Transverse colon (tissue), 4 donors: ENCODE results near the gene ZNF223. TPM values are rescaled to one million over a fixed set of nuclear protein-coding genes. Genes with fewer than 3 reads are reported as not detected.

Experiments
- DNase-seq: peaks from one replicate; pipeline ENCODE4 v3.0.0-alpha.2; 2019
- H3K27ac ChIP-seq, 4 donors: fragments of 200-600 bp; sonication (generic); 2 replicates each; pipeline ENCODE4 v1.5.1; 2016 to 2018; ENCODE audit warnings: inconsistent platforms in 4 of 4
- H3K27me3 ChIP-seq: fragments of 200-600 bp; sonication (generic); 2 replicates; pipeline ENCODE4 v1.5.1; 2017; ENCODE audit warnings: inconsistent platforms
- H3K36me3 ChIP-seq, 4 donors: fragments of 200-600 bp; sonication (generic); 2 replicates each; pipeline ENCODE4 v1.5.1; 2017 to 2019; ENCODE audit warnings: inconsistent platforms in 4 of 4
- H3K4me1 ChIP-seq, 4 donors: fragments of 200-600 bp; sonication (generic); 2 replicates each; pipeline ENCODE4 v1.5.1; 2017 to 2020; ENCODE audit warnings: inconsistent platforms in 4 of 4
- H3K4me3 ChIP-seq, 4 donors: fragments of 200-600 bp; sonication (generic); 1 replicate in 1 of 4; 2 replicates in 3 of 4; pipeline versions ENCODE4 v1.5.1 to v1.6.1; 2017 to 2019; ENCODE audit warnings: inconsistent platforms in 4 of 4
- H3K9me3 ChIP-seq, 2 donors: fragments of 200-600 bp; sonication (generic); 2 replicates each; pipeline ENCODE4 v1.5.1; 2017 to 2019; ENCODE audit warnings: inconsistent platforms in 2 of 2
- EP300 ChIP-seq: sonication (generic); formaldehyde crosslinking; IDR thresholded peaks from one replicate; pipeline ENCODE4 v1.6.1; 2017; ENCODE audit warnings: antibody characterized with exemption, low read depth
- POLR2A ChIP-seq: fragments of 450-650 bp; IDR thresholded peaks from one replicate; pipeline ENCODE4 v1.6.1; 2016; ENCODE audit warnings: antibody characterized with exemption, mild to moderate bottlenecking, moderate library complexity
- POLR2AphosphoS5 ChIP-seq, 3 donors: sonication (generic); formaldehyde crosslinking; IDR thresholded peaks; one replicate each; pipeline ENCODE4 v1.6.1; 2016; ENCODE audit warnings: antibody characterized with exemption in 3 of 3
- WGBS, 2 donors: methylation state at CpG; one replicate each; pipeline ENCODE4 v1.1.5; 2018; ENCODE audit warnings: low coverage in 1 of 2; 5-methylcytosine and 5-hydroxymethylcytosine counted together
- in situ Hi-C, 4 donors: fragments of 200-750 bp; cut with MboI; loops; one replicate each; pipeline versions ENCODE4 v1.15.0 to v1.15.1; 2017; ENCODE audit warnings: low sequenced_read_pairs in 3 of 4, low pct_ligation_motif_present in 1 of 4, low pct_unique_long_range_greater_than_20kb in 1 of 4
- intact Hi-C: fragments of 100-400 bp; cut with DNase I; formaldehyde crosslinking; loops from one replicate; pipeline ENCODE4 v1.15.1; 2023; ENCODE audit warnings: low total_unique reads
- small RNA-seq, 4 donors: library from RNA; depleted of rRNA; stranded (forward); fragments of <200 nt; gene quantifications; one replicate each; pipeline ENCODE3, GENCODE V24; 2016
- total RNA-seq, 4 donors: library from RNA; depleted of rRNA; stranded (reverse); fragments of >200 nt; gene quantifications; one replicate each; pipeline ENCODE4 v1.1.0, GENCODE V29; 2016
- TF ChIP-seq, protein P1 (sequence below), 5 experiments: fragments of 200-600 bp in 3 of 5; fragments of 450-650 bp in 2 of 5; sonication (generic) in 3 of 5; IDR thresholded peaks; 1 replicate in 2 of 5; 2 replicates in 3 of 5; pipeline ENCODE4 v1.5.1; 2016 to 2017; ENCODE audit warnings: antibody characterized with exemption in 5 of 5, inconsistent platforms in 3 of 5, mild to moderate bottlenecking in 2 of 5, moderate library complexity in 1 of 5

ZNF223 gene
- total RNA-seq, 4 donors from 2014 or later: 2.2 to 8.5 (median 6.5) TPM; not detected in 1

- peaks cover 0 to 14% (median 4%) of the 10 kb centered on the region in 4 donors for H3K36me3 ChIP-seq
- WGBS, 2 donors: 0 to 1% methylated on average over 6 to 34 of the region's 44 CpGs
- DNase-seq: peak; percentile 96
- H3K4me3 ChIP-seq: peak within 1 kb of the TSS; percentile 56 to 84 (median 76)
- H3K27ac ChIP-seq: peak within 1 kb of the TSS; percentile 63 to 85 (median 80)
- H3K9me3 ChIP-seq: peaks cover 14 to 30% of the 10 kb centered on the region in 2 donors
- H3K27me3 ChIP-seq: no peaks in the 10 kb centered on the region
- intact Hi-C loops: no loop called here
- in situ Hi-C loops: no loop called here
- peaks cover 0 to 21% (median 10%) of the 10 kb centered on the region in 4 donors for H3K4me1 ChIP-seq
- TF ChIP-seq, protein P1, sequence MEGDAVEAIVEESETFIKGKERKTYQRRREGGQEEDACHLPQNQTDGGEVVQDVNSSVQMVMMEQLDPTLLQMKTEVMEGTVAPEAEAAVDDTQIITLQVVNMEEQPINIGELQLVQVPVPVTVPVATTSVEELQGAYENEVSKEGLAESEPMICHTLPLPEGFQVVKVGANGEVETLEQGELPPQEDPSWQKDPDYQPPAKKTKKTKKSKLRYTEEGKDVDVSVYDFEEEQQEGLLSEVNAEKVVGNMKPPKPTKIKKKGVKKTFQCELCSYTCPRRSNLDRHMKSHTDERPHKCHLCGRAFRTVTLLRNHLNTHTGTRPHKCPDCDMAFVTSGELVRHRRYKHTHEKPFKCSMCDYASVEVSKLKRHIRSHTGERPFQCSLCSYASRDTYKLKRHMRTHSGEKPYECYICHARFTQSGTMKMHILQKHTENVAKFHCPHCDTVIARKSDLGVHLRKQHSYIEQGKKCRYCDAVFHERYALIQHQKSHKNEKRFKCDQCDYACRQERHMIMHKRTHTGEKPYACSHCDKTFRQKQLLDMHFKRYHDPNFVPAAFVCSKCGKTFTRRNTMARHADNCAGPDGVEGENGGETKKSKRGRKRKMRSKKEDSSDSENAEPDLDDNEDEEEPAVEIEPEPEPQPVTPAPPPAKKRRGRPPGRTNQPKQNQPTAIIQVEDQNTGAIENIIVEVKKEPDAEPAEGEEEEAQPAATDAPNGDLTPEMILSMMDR (IDR thresholded peaks at IDR 0.05): peak in 1 of 5 experiments; percentile 0
- TF ChIP-seq POLR2AphosphoS5 (IDR thresholded peaks at IDR 0.05): peak; percentile 58 to 73 (median 60)
- TF ChIP-seq POLR2A: no peak
- TF ChIP-seq EP300: no peak
Observed at GRCh38 chr19:44113138-44113783, 61.4 kb downstream of the ZNF223 start, which contains the start of gene ZNF225. TSS of gene ZNF225 (plus strand) at chr19:44113399. CDS start at chr19:44115828, 2,429 bp downstream.

DNA sequence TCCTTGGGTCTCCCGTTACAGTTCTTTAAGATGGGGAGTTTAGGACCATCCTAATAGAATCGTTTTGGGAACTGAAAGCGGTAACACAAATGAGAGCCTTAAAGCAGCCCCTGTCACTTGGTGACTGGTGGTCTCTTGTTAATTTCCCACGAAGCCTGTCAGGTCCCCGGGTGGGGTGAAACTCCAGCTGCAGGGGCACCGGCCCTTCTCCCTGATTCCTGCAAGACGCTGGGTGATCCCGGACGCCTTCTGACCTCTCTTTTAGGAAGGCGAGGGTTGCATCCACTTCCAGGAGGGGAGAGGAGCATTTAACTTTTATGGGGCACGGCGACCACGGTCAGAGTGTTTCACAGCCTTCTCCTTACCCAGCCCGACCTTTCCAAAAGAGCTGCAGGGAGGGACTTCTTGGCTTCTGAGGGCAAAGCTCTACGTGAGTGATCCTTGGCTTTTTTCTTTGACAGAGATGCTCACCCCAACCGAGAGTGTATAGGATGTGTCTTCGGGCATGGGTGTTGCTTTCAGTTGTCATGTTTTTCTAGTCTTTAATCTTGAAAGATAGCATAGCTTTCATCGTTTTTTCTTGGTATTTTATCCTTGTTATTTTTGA is 62.1 kb downstream of the ZNF223 start:
- DNase-seq: peak; percentile 11
- in situ Hi-C loops (no loop called here), intact Hi-C loops (no loop called here)
- no peak for TF ChIP-seq POLR2AphosphoS5 (IDR thresholded peaks at IDR 0.05)
- TF ChIP-seq EP300: no peak
- 2 to 6% methylated on average over 8 to 18 of the region's 18 CpGs for WGBS, 2 donors
- H3K27me3 ChIP-seq: no peaks in the 10 kb centered on the region
- H3K4me3 ChIP-seq: peak overlapping the region; percentile 56 to 84 (median 76)
- peak overlapping the region; percentile 63 to 85 (median 80) for H3K27ac ChIP-seq
- peaks cover 0 to 21% (median 10%) of the 10 kb centered on the region in 4 donors for H3K4me1 ChIP-seq
- H3K9me3 ChIP-seq: peaks cover 9 to 26% of the 10 kb centered on the region in 2 donors
- peaks cover 0 to 20% (median 7%) of the 10 kb centered on the region in 4 donors for H3K36me3 ChIP-seq

Small RNA genes within 50 kb of the gene (small RNA-seq; reads per million reads assigned to genes)
- gene RNU6-902P: 0 reads per million in 4 donors

Other genes with a start within 250 kb of the ZNF223 start
- gene LYPD5, start 249.6 kb upstream of the ZNF223 start, total RNA-seq: 1 to 10 TPM in 3 of 4 donors, not detected in 1; 2.1 to 5.2 (median 2.6) TPM
- 100 to 1,000 TPM in 1 of 4 donors, 10 to 100 TPM in 3; 10.9 to 168 (median 17.8) TPM for gene ZNF283, start 224.7 kb upstream of the ZNF223 start, total RNA-seq
- gene ZNF404, start 168.1 kb upstream of the ZNF223 start, total RNA-seq: 1 to 10 TPM in 3 of 4 donors, not detected in 1; 2.9 to 7.8 (median 3.0) TPM
- gene ZNF45, start 116.8 kb upstream of the ZNF223 start, total RNA-seq: 10 to 100 TPM in 3 of 4 donors, under 1 TPM in 1; 0.75 to 19.9 (median 11.6) TPM
- 10 to 100 TPM in 1 of 4 donors, 1 to 10 TPM in 2, under 1 TPM in 1; 1.00 to 32.2 (median 3.7) TPM for gene ZNF221, start 100.8 kb upstream of the ZNF223 start, total RNA-seq
- 1 to 10 TPM; 1.2 to 7.5 (median 3.8) TPM for gene ZNF155, start 67.8 kb upstream of the ZNF223 start, total RNA-seq
- 1 to 10 TPM; 1.8 to 5.9 (median 3.5) TPM for gene ZNF230, start 49.1 kb upstream of the ZNF223 start, total RNA-seq
- gene ZNF222, start 26.7 kb upstream of the ZNF223 start, total RNA-seq: 1 to 10 TPM in 3 of 4 donors, not detected in 1; 2.2 to 6.3 (median 3.0) TPM
- 1 to 10 TPM in 2 of 4 donors, not detected in 2; 2.5 to 3.2 TPM for gene ZNF284, start 20.1 kb downstream of the ZNF223 start, total RNA-seq
- gene ZNF224, start 42.3 kb downstream of the ZNF223 start, total RNA-seq: 10 to 100 TPM; 37.1 to 49.7 (median 44.2) TPM
- 10 to 100 TPM in 1 of 4 donors, 1 to 10 TPM in 2, not detected in 1; 3.0 to 26.9 (median 5.1) TPM for gene ZNF225, start 61.4 kb downstream of the ZNF223 start, total RNA-seq
- gene ZNF234, start 89.5 kb downstream of the ZNF223 start, total RNA-seq: 10 to 100 TPM in 2 of 4 donors, 1 to 10 TPM in 1, not detected in 1; 4.6 to 12.4 (median 10.1) TPM
- gene ZNF226, start 113.1 kb downstream of the ZNF223 start, total RNA-seq: 10 to 100 TPM in 3 of 4 donors, 1 to 10 TPM in 1; 4.1 to 27.1 (median 23.9) TPM
- gene ZNF227, start 160.5 kb downstream of the ZNF223 start, total RNA-seq: 10 to 100 TPM in 2 of 4 donors, 1 to 10 TPM in 2; 2.4 to 12.4 (median 10.5) TPM
- 1 to 10 TPM in 2 of 4 donors, not detected in 2; 1.3 to 2.2 TPM for gene ZNF233, start 207.8 kb downstream of the ZNF223 start, total RNA-seq